ENCODE measurements around the gene LAMTOR2. TPM values are rescaled to one million over a fixed set of nuclear protein-coding genes. Genes with fewer than 3 reads are reported as not detected.
"Not testable (repeated sequence)": the region's sequence is repeated elsewhere in the genome, so short reads cannot be mapped to it uniquely, and the experiment has no call there.

The LAMTOR2 gene
- total and polyA plus RNA-seq, 2 experiments from 2014 or later, result 67.3 to 108 TPM

DNA sequence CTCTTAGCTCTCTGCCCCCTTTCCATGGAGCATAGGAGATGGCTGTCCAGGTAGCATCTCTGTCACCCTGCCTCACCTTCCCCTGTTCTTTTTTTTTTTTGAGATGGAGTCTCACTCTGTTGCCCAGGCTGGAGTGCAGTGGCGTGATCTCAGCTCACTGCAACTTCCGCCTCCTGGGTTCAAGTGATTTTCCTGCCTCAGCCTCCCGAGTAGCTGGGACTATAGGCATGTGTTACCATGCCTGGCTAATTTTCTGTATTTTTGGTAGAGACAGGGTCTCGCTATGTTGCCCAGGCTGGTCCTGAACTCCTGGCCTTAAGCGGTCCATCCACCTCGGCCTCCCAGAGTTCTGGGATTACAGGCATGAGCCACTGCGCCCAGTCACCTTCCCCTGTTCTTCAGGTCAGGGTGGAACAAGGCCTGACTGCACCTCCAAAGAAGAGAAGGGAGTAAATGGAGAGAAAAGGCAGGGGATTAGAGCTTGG lies 16.8 kb downstream of the LAMTOR2 start:
- not testable (repeated sequence) for H3K4me2 ChIP-seq; H2AFZ ChIP-seq; H3K4me3 ChIP-seq; DNase-seq (ENCODE audit: low spot score); H3K9me3 Mint-ChIP-seq; H3K4me3 Mint-ChIP-seq; H3K36me3 ChIP-seq (ENCODE audit: insufficient read depth); ATAC-seq; H3K27ac ChIP-seq (ENCODE audit: low read depth); H3K27me3 ChIP-seq (ENCODE audit: insufficient read depth); H3K27ac Mint-ChIP-seq; H3K9me2 ChIP-seq (ENCODE audit: insufficient read depth)
- TF ChIP-seq POLR2AphosphoS5 (IDR thresholded peaks at IDR 0.05; ENCODE audit: low read depth), result 0 out of 2 replicates have a peak, but pooled peaks have one; percentile 26
- Mint-ChIP-seq H3K4me1 (peaks cover 59% of the 10 kb centered on the region), H3K27me3 (ENCODE audit: insufficient read depth, low read depth, poor library complexity) (peaks cover 24% of the 10 kb centered on the region), H3K36me3 (ENCODE audit: low read depth) (peaks cover 62% of the 10 kb centered on the region)
- Histone ChIP-seq H4K20me1 (replicated peaks; ENCODE audit: insufficient read depth) (peaks cover 18% of the 10 kb centered on the region; the same call in 1 of the 2 replicates), H3K79me2 (replicated peaks; ENCODE audit: insufficient read depth) (peaks cover 17% of the 10 kb centered on the region), H3F3A (replicated peaks; ENCODE audit: low read depth) (peaks cover 33% of the 10 kb centered on the region), H3K4me1 (ENCODE audit: insufficient read depth) (peaks cover 47% of the 10 kb centered on the region)

DNA sequence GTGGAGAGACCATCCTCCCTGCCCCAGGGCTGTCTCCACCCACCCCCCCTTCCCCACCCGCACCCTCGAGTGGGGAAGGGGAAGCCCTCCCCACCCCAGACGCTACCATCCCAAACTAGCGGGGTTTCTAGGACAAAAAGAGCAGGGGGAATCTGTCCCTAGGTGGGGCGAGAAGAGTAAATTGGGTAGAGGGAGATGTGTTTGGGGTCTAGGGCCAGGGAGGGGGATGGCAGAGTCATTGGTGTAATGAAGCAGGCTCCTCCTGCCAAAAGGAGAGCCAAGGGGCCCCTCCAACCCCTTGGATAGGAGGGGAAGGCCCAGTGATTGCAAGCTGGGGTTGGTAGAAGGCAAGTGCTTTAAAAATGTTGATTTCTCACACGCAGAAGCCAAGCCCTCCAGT lies 17.7 kb downstream of the LAMTOR2 start:
- peaks cover 38% of the 10 kb centered on the region for H3F3A ChIP-seq (replicated peaks; ENCODE audit: low read depth)
- no peaks in the 10 kb centered on the region for H3K9me2 ChIP-seq (ENCODE audit: insufficient read depth)
- Mint-ChIP-seq H3K9me3 (no peaks in the 10 kb centered on the region; the same call in 2 of the 3 replicates), H3K4me3 (peak overlapping the region; percentile 44), H3K36me3 (ENCODE audit: low read depth) (peaks cover 65% of the 10 kb centered on the region), H3K27me3 (ENCODE audit: insufficient read depth, low read depth, poor library complexity) (peaks cover 27% of the 10 kb centered on the region), H3K4me1 (peaks cover 63% of the 10 kb centered on the region), H3K27ac (no peak overlapping the region)
- H3K4me3 ChIP-seq, result 0 out of 2 replicates have a peak overlapping the region, but pooled peaks have one; percentile 6
- H3K27me3 ChIP-seq (ENCODE audit: insufficient read depth), result no peaks in the 10 kb centered on the region
- H4K20me1 ChIP-seq (replicated peaks; ENCODE audit: insufficient read depth), result peaks cover 15% of the 10 kb centered on the region; the same call in 1 of the 2 replicates
- no peak overlapping the region for H2AFZ ChIP-seq
- H3K27ac ChIP-seq (ENCODE audit: low read depth), result no peak overlapping the region
- H3K79me2 ChIP-seq (replicated peaks; ENCODE audit: insufficient read depth), result peaks cover 24% of the 10 kb centered on the region
- H3K36me3 ChIP-seq (ENCODE audit: insufficient read depth), result no peaks in the 10 kb centered on the region
- peaks cover 54% of the 10 kb centered on the region for H3K4me1 ChIP-seq (ENCODE audit: insufficient read depth)
- peak overlapping the region; percentile 53 for H3K4me2 ChIP-seq
- ATAC-seq (no peak), DNase-seq (ENCODE audit: low spot score) (no peak)
- TF ChIP-seq CREB1 (CRISPR knock-in tag; IDR thresholded peaks at IDR 0.05; ENCODE audit: low read depth) (no peak), JUNB (IDR thresholded peaks at IDR 0.05; ENCODE audit: unreplicated experiment) (no peak), EZH2phosphoT487 (IDR thresholded peaks at IDR 0.05; ENCODE audit: unreplicated experiment) (no peak), NANOG (IDR thresholded peaks at IDR 0.05; ENCODE audit: borderline replicate concordance) (no peak), ZNF331 (CRISPR knock-in tag; IDR thresholded peaks at IDR 0.05; ENCODE audit: low read depth) (no peak)
- TF ChIP-seq, protein P1, sequence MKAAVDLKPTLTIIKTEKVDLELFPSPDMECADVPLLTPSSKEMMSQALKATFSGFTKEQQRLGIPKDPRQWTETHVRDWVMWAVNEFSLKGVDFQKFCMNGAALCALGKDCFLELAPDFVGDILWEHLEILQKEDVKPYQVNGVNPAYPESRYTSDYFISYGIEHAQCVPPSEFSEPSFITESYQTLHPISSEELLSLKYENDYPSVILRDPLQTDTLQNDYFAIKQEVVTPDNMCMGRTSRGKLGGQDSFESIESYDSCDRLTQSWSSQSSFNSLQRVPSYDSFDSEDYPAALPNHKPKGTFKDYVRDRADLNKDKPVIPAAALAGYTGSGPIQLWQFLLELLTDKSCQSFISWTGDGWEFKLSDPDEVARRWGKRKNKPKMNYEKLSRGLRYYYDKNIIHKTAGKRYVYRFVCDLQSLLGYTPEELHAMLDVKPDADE (IDR thresholded peaks at IDR 0.05), result no peak
- TF ChIP-seq, protein P2, sequence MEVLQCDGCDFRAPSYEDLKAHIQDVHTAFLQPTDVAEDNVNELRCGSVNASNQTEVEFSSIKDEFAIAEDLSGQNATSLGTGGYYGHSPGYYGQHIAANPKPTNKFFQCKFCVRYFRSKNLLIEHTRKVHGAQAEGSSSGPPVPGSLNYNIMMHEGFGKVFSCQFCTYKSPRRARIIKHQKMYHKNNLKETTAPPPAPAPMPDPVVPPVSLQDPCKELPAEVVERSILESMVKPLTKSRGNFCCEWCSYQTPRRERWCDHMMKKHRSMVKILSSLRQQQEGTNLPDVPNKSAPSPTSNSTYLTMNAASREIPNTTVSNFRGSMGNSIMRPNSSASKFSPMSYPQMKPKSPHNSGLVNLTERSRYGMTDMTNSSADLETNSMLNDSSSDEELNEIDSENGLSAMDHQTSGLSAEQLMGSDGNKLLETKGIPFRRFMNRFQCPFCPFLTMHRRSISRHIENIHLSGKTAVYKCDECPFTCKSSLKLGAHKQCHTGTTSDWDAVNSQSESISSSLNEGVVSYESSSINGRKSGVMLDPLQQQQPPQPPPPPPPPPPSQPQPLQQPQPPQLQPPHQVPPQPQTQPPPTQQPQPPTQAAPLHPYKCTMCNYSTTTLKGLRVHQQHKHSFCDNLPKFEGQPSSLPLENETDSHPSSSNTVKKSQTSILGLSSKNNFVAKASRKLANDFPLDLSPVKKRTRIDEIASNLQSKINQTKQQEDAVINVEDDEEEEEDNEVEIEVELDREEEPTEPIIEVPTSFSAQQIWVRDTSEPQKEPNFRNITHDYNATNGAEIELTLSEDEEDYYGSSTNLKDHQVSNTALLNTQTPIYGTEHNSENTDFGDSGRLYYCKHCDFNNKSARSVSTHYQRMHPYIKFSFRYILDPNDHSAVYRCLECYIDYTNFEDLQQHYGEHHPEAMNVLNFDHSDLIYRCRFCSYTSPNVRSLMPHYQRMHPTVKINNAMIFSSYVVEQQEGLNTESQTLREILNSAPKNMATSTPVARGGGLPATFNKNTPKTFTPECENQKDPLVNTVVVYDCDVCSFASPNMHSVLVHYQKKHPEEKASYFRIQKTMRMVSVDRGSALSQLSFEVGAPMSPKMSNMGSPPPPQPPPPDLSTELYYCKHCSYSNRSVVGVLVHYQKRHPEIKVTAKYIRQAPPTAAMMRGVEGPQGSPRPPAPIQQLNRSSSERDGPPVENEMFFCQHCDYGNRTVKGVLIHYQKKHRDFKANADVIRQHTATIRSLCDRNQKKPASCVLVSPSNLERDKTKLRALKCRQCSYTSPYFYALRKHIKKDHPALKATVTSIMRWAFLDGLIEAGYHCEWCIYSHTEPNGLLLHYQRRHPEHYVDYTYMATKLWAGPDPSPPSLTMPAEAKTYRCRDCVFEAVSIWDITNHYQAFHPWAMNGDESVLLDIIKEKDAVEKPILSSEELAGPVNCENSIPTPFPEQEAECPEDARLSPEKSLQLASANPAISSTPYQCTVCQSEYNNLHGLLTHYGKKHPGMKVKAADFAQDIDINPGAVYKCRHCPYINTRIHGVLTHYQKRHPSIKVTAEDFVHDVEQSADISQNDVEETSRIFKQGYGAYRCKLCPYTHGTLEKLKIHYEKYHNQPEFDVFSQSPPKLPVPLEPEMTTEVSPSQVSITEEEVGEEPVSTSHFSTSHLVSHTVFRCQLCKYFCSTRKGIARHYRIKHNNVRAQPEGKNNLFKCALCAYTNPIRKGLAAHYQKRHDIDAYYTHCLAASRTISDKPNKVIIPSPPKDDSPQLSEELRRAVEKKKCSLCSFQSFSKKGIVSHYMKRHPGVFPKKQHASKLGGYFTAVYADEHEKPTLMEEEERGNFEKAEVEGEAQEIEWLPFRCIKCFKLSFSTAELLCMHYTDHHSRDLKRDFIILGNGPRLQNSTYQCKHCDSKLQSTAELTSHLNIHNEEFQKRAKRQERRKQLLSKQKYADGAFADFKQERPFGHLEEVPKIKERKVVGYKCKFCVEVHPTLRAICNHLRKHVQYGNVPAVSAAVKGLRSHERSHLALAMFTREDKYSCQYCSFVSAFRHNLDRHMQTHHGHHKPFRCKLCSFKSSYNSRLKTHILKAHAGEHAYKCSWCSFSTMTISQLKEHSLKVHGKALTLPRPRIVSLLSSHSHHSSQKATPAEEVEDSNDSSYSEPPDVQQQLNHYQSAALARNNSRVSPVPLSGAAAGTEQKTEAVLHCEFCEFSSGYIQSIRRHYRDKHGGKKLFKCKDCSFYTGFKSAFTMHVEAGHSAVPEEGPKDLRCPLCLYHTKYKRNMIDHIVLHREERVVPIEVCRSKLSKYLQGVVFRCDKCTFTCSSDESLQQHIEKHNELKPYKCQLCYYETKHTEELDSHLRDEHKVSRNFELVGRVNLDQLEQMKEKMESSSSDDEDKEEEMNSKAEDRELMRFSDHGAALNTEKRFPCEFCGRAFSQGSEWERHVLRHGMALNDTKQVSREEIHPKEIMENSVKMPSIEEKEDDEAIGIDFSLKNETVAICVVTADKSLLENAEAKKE (CRISPR knock-in tag; IDR thresholded peaks at IDR 0.05), result no peak
- TF ChIP-seq, protein P3, sequence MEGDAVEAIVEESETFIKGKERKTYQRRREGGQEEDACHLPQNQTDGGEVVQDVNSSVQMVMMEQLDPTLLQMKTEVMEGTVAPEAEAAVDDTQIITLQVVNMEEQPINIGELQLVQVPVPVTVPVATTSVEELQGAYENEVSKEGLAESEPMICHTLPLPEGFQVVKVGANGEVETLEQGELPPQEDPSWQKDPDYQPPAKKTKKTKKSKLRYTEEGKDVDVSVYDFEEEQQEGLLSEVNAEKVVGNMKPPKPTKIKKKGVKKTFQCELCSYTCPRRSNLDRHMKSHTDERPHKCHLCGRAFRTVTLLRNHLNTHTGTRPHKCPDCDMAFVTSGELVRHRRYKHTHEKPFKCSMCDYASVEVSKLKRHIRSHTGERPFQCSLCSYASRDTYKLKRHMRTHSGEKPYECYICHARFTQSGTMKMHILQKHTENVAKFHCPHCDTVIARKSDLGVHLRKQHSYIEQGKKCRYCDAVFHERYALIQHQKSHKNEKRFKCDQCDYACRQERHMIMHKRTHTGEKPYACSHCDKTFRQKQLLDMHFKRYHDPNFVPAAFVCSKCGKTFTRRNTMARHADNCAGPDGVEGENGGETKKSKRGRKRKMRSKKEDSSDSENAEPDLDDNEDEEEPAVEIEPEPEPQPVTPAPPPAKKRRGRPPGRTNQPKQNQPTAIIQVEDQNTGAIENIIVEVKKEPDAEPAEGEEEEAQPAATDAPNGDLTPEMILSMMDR (conservative IDR thresholded peaks at IDR 0.05; ENCODE audit: low read depth in 2 of 2), result no peak
